B cell (primary cell): ENCODE measurements around the gene LRTM2.

Experiments
- CTCF ChIP-seq: fragments of 200-600 bp; IDR thresholded peaks from one replicate; pipeline ENCODE4 v1.8.0; 2022; ENCODE audit warnings: antibody characterized with exemption, mild to moderate bottlenecking
- EZH2 ChIP-seq: IDR thresholded peaks from 2 replicates; pipeline ENCODE4 v1.6.1; 2012; ENCODE audit warnings: borderline replicate concordance, low read depth, mild to moderate bottlenecking, moderate library complexity, low read length; ENCODE audit not compliant: insufficient read depth, poor library complexity, severe bottlenecking

- TF ChIP-seq CTCF (no peak), EZH2 (no peak)
Observed at GRCh38 chr12:1844661-1845409, 24.5 kb downstream of the LRTM2 start.
